ENCODE measurements around the gene TTLL3. TPM values are rescaled to one million over a fixed set of nuclear protein-coding genes. Genes with fewer than 3 reads are reported as not detected.

Gene TTLL3
- total and polyA plus RNA-seq, 2 donors (not counting 1 experiment from before 2014, with no cell fraction given), result 84.5 to 168 TPM

- H2AFZ ChIP-seq (ENCODE audit: insufficient read depth, low read depth, low read length, poor library complexity, severe bottlenecking), result no peak overlapping the region
- H3K4me1 ChIP-seq (ENCODE audit: control insufficient read depth in 2 of 2, insufficient read depth in 2 of 2, low read length in 2 of 2), result peaks cover 17 to 18% of the 10 kb centered on the region in 2 donors
- H3K4me3 ChIP-seq (ENCODE audit: control extremely low read depth in 1 of 5, extremely low read depth in 1 of 5, insufficient read depth in 1 of 5, low read depth in 2 of 5, low read length in 4 of 5), result no peak overlapping the region
- Mint-ChIP-seq H3K9me3 (ENCODE audit: insufficient read depth) (no peaks in the 10 kb centered on the region), H3K27me3 (peaks cover 5% of the 10 kb centered on the region), H3K27ac (no peak overlapping the region), H3K4me3 (no peak overlapping the region), H3K4me1 (peaks cover 21% of the 10 kb centered on the region)
- CTCF ChIA-PET, result no interaction called here
- DNase-seq (no peak), ATAC-seq (ENCODE audit: low read depth) (no peak)
- intact Hi-C loops (cut with micrococcal nuclease), result no loop called here
- no peak for TF ChIP-seq EZH2 (IDR thresholded peaks at IDR 0.05; ENCODE audit: borderline replicate concordance, insufficient read depth, low read depth, low read length, poor library complexity, severe bottlenecking)
- TF ChIP-seq CTCF (IDR thresholded peaks at IDR 0.05), result no peak
- no peaks in the 10 kb centered on the region for H3K9me3 ChIP-seq (ENCODE audit: control extremely low read depth in 1 of 3, control insufficient read depth in 2 of 3, insufficient read depth in 1 of 3, low read length in 2 of 3)
- H3K79me2 ChIP-seq (ENCODE audit: control insufficient read depth, insufficient read depth, low read length), result no peaks in the 10 kb centered on the region
- WGBS (ENCODE audit: insufficient coverage), result 96% methylated on average over 5 of the region's 7 CpGs
- H4K20me1 ChIP-seq (ENCODE audit: control insufficient read depth, insufficient read depth, low read length, poor library complexity, severe bottlenecking), result no peaks in the 10 kb centered on the region
- peaks cover 0 to 12% (median 2%) of the 10 kb centered on the region in 4 experiments for H3K27me3 ChIP-seq (replicated peaks in 1 of 4; ENCODE audit: control extremely low read depth in 1 of 4, control insufficient read depth in 3 of 4, insufficient read depth in 4 of 4, low read length in 3 of 4)
- H3K9ac ChIP-seq (ENCODE audit: low read length), result no peak overlapping the region
- POLR2A ChIA-PET, result no interaction called here
- peaks cover 0 to 2% of the 10 kb centered on the region in 2 experiments for H3K36me3 ChIP-seq (replicated peaks in 1 of 2; ENCODE audit: control extremely low read depth in 1 of 2, control insufficient read depth in 1 of 2, extremely low read depth in 1 of 2, insufficient read depth in 2 of 2, low read length in 1 of 2)
- H3K27ac ChIP-seq (ENCODE audit: low read length in 2 of 2), result no peak overlapping the region
- H3K4me2 ChIP-seq (replicated peaks; ENCODE audit: low read depth, low read length, poor library complexity, severe bottlenecking), result no peak overlapping the region
Observed at GRCh38 chr3:9767418-9767817, 42.6 kb upstream of the TTLL3 start.

GRCh38 chr3:9768141-9768775, 41.8 kb upstream of the TTLL3 start:
- Histone ChIP-seq H2AFZ (ENCODE audit: insufficient read depth, low read depth, low read length, poor library complexity, severe bottlenecking) (no peak overlapping the region), H3K4me1 (ENCODE audit: control insufficient read depth in 2 of 2, insufficient read depth in 2 of 2, low read length in 2 of 2) (peaks cover 17 to 18% of the 10 kb centered on the region in 2 donors), H3K9ac (ENCODE audit: low read length) (no peak overlapping the region), H3K4me3 (ENCODE audit: control extremely low read depth in 1 of 5, extremely low read depth in 1 of 5, insufficient read depth in 1 of 5, low read depth in 2 of 5, low read length in 4 of 5) (no peak overlapping the region), H4K20me1 (ENCODE audit: control insufficient read depth, insufficient read depth, low read length, poor library complexity, severe bottlenecking) (no peaks in the 10 kb centered on the region), H3K36me3 (replicated peaks in 1 of 2; ENCODE audit: control extremely low read depth in 1 of 2, control insufficient read depth in 1 of 2, extremely low read depth in 1 of 2, insufficient read depth in 2 of 2, low read length in 1 of 2) (peaks cover 0 to 2% of the 10 kb centered on the region in 2 experiments), H3K79me2 (ENCODE audit: control insufficient read depth, insufficient read depth, low read length) (no peaks in the 10 kb centered on the region), H3K4me2 (replicated peaks; ENCODE audit: low read depth, low read length, poor library complexity, severe bottlenecking) (no peak overlapping the region), H3K27me3 (replicated peaks in 1 of 4; ENCODE audit: control extremely low read depth in 1 of 4, control insufficient read depth in 3 of 4, insufficient read depth in 4 of 4, low read length in 3 of 4) (peaks cover 0 to 12% (median 2%) of the 10 kb centered on the region in 4 experiments), H3K27ac (ENCODE audit: low read length in 2 of 2) (no peak overlapping the region), H3K9me3 (ENCODE audit: control extremely low read depth in 1 of 3, control insufficient read depth in 2 of 3, insufficient read depth in 1 of 3, low read length in 2 of 3) (no peaks in the 10 kb centered on the region)
- TF ChIP-seq CTCF (IDR thresholded peaks at IDR 0.05), result no peak
- no peak for TF ChIP-seq EZH2 (IDR thresholded peaks at IDR 0.05; ENCODE audit: borderline replicate concordance, insufficient read depth, low read depth, low read length, poor library complexity, severe bottlenecking)
- Mint-ChIP-seq H3K4me3 (no peak overlapping the region), H3K9me3 (ENCODE audit: insufficient read depth) (no peaks in the 10 kb centered on the region), H3K27me3 (peaks cover 5% of the 10 kb centered on the region), H3K4me1 (peaks cover 21% of the 10 kb centered on the region), H3K27ac (no peak overlapping the region)
- intact Hi-C loops (cut with micrococcal nuclease), result no loop called here
- no peak for ATAC-seq (ENCODE audit: low read depth)
- WGBS (ENCODE audit: insufficient coverage), result 100% methylated on average over 4 of the region's 6 CpGs
- no peak for DNase-seq
- CTCF ChIA-PET, result interaction anchor here (1.1 kb wide), 1 partner anchor 14 kb away, joined by 3 read pairs; no protein-coding TSS in a partner anchor
- POLR2A ChIA-PET, result no interaction called here
